ENCODE measurements around the gene PHKB.

DNA sequence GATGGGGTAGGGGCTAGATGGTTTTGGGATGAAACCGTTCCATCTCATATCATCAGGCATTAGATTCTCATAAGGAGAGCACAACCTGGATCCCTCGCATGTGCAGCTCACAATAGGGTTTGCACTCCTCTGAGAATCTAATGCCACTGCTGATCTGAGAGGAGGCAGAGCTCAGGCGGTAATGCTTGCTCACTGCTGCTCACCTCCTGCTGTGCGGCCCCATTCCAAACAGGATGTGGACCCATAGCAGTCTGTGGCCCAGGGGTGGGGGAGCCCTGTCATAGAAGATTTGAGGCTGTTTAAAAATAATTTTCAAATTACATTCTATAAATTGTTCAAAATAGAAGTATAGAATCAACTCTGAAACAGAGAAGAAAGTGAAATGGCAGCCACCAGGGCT is 50.8 kb downstream of the PHKB start:
- TF ChIP-seq, protein P1, sequence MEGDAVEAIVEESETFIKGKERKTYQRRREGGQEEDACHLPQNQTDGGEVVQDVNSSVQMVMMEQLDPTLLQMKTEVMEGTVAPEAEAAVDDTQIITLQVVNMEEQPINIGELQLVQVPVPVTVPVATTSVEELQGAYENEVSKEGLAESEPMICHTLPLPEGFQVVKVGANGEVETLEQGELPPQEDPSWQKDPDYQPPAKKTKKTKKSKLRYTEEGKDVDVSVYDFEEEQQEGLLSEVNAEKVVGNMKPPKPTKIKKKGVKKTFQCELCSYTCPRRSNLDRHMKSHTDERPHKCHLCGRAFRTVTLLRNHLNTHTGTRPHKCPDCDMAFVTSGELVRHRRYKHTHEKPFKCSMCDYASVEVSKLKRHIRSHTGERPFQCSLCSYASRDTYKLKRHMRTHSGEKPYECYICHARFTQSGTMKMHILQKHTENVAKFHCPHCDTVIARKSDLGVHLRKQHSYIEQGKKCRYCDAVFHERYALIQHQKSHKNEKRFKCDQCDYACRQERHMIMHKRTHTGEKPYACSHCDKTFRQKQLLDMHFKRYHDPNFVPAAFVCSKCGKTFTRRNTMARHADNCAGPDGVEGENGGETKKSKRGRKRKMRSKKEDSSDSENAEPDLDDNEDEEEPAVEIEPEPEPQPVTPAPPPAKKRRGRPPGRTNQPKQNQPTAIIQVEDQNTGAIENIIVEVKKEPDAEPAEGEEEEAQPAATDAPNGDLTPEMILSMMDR (IDR thresholded peaks at IDR 0.05; ENCODE audit: extremely low read depth in 1 of 2, insufficient read depth in 1 of 2, low read depth in 1 of 2, low read length in 2 of 2) = no peak
- TF ChIP-seq POLR2A (IDR thresholded peaks at IDR 0.05; ENCODE audit: low read depth, low read length) = no peak
- no peak for TF ChIP-seq FOS (IDR thresholded peaks at IDR 0.05; ENCODE audit: borderline replicate concordance, insufficient read depth, low read length)
- TF ChIP-seq, protein P2, sequence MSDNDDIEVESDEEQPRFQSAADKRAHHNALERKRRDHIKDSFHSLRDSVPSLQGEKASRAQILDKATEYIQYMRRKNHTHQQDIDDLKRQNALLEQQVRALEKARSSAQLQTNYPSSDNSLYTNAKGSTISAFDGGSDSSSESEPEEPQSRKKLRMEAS (IDR thresholded peaks at IDR 0.05; ENCODE audit: insufficient read depth, insufficient read length) = no peak
- no peak for TF ChIP-seq EZH2 (IDR thresholded peaks at IDR 0.05; ENCODE audit: borderline replicate concordance, low read depth, low read length, severe bottlenecking)
- no peak for TF ChIP-seq POLR2AphosphoS5 (IDR thresholded peaks at IDR 0.05; ENCODE audit: insufficient read depth, low read depth, low read length)
- TF ChIP-seq MYC (IDR thresholded peaks at IDR 0.05; ENCODE audit: low read depth, low read length) = no peak
- TF ChIP-seq GATA2 (IDR thresholded peaks at IDR 0.05; ENCODE audit: insufficient read depth, insufficient read length, low read depth, low read length) = no peak

All from endothelial cell of umbilical vein (primary cell).